HG03135 (cell line): ENCODE results near the gene CYB561D1.

Experiments used
- ATAC-seq: cut with Tn5 transposase; IDR thresholded peaks from one replicate; pipeline ENCODE4 v1.9.1; 2021; ENCODE audit warnings: mild to moderate bottlenecking, moderate library complexity; ENCODE audit not compliant: unreplicated experiment

CYB561D1 gene

GRCh38 chr1:109546311-109547109 is 52.6 kb downstream of the CYB561D1 start:
- no peak for ATAC-seq

- ATAC-seq: peak; percentile 19
These were observed 53.8 kb downstream of the CYB561D1 start for GRCh38 chr1:109547463-109548320.

- ATAC-seq: peak; percentile 90
These were observed 54.7 kb downstream of the CYB561D1 start, which contains the start of gene GNAI3 for GRCh38 chr1:109548321-109549267. TSS of gene GNAI3 (plus strand) at chr1:109548615. CDS start at chr1:109548721, 106 bp downstream.
